ENCODE data around the gene STEAP1B. TPM values are rescaled to one million over a fixed set of nuclear protein-coding genes. Genes with fewer than 3 reads are reported as not detected.

Gene STEAP1B
- total and polyA plus RNA-seq, 2 of the 4 experiments (the other 2 are of a cell fraction) = 7.9 to 13.8 TPM

- no peak overlapping the region for H3K4me3 ChIP-seq (ENCODE audit: insufficient read depth, low read depth, low read length)
- ChIA-PET CTCF (interaction anchor here (1.5 kb wide), 1 partner anchor 368 kb away, joined by 3 read pairs; no protein-coding TSS in a partner anchor), POLR2A (ENCODE audit: unreplicated experiment) (no interaction called here)
- no peaks in the 10 kb centered on the region for H3K9me3 ChIP-seq (ENCODE audit: control insufficient read depth, insufficient read depth, low read length)
- H2BK120ac ChIP-seq (ENCODE audit: low read depth, low read length) = no peak overlapping the region
- H3K9me1 ChIP-seq (ENCODE audit: insufficient read depth, low read length) = no peaks in the 10 kb centered on the region; the same call in 1 of the 2 replicates
- H3K4ac ChIP-seq (ENCODE audit: low read depth, low read length) = no peak overlapping the region
- intact Hi-C loops (cut with micrococcal nuclease) (no loop called here), dilution Hi-C loops (cut with HindIII; ENCODE audit: low sequenced_read_pairs, unreplicated experiment) (loop anchor here (25.0 kb wide), 1 partner anchor 366 kb away; no protein-coding TSS in a partner anchor), in situ Hi-C loops (cut with MboI; ENCODE audit: low sequenced_read_pairs) (no loop called here)
- no peaks in the 10 kb centered on the region for H4K20me1 ChIP-seq (ENCODE audit: insufficient read depth, low read length)
- no peak overlapping the region for H3K14ac ChIP-seq (replicated peaks; ENCODE audit: low read depth, low read length)
- no peak overlapping the region for H2BK5ac ChIP-seq (ENCODE audit: low read depth, low read length, poor library complexity, severe bottlenecking)
- H3K9ac ChIP-seq (ENCODE audit: low read depth, low read length) = no peak overlapping the region
- H2AFZ ChIP-seq (replicated peaks; ENCODE audit: low read length, poor library complexity) = no peak overlapping the region
- BruUV-seq (replicated peaks) = no TSS peak
- H2BK20ac ChIP-seq (ENCODE audit: low read depth, low read length) = no peak overlapping the region
- TF ChIP-seq RFX5 (IDR thresholded peaks at IDR 0.05; ENCODE audit: low read depth, low read length) = no peak
- TF ChIP-seq USF2 (IDR thresholded peaks at IDR 0.05; ENCODE audit: low read depth, low read length) = no peak
- TF ChIP-seq MAZ (IDR thresholded peaks at IDR 0.05; ENCODE audit: borderline replicate concordance, low read depth, low read length) = no peak
- TF ChIP-seq CHD1 (IDR thresholded peaks at IDR 0.05; ENCODE audit: low read depth, low read length) = no peak
- no peak for TF ChIP-seq CTCF (conservative IDR thresholded peaks at IDR 0.05; ENCODE audit: low read depth, low read length)
- no peak for TF ChIP-seq NFE2L2 (IDR thresholded peaks at IDR 0.05; ENCODE audit: low read depth, low read length)
- no peak for TF ChIP-seq RCOR1 (IDR thresholded peaks at IDR 0.05; ENCODE audit: insufficient replicate concordance, low read length)
- no peak for TF ChIP-seq MAFK (IDR thresholded peaks at IDR 0.05; ENCODE audit: low read depth, low read length)
- no peak for TF ChIP-seq SMC3 (IDR thresholded peaks at IDR 0.05; ENCODE audit: low read depth, low read length)
- TF ChIP-seq FOS (IDR thresholded peaks at IDR 0.05; ENCODE audit: low read depth, low read length) = no peak
- no peak for TF ChIP-seq ELK1 (IDR thresholded peaks at IDR 0.05; ENCODE audit: borderline replicate concordance, low read depth, low read length)
- no peak for TF ChIP-seq CEBPB (IDR thresholded peaks at IDR 0.05; ENCODE audit: low read depth, low read length)
- TF ChIP-seq RAD21 (IDR thresholded peaks at IDR 0.05; ENCODE audit: low read length) = no peak
- TF ChIP-seq BHLHE40 (IDR thresholded peaks at IDR 0.05; ENCODE audit: low read depth, low read length) = no peak
- no peaks in the 10 kb centered on the region for H3K4me1 ChIP-seq (ENCODE audit: control insufficient read depth, insufficient read depth, low read length)
- H2AK9ac ChIP-seq (replicated peaks; ENCODE audit: low read depth, low read length, poor library complexity) = no peak overlapping the region
- DNase-seq = no peak
- no peak overlapping the region for H3K4me2 ChIP-seq (ENCODE audit: low read depth, low read length)
- no peak overlapping the region for H2BK15ac ChIP-seq (ENCODE audit: low read depth, low read length)
- ATAC-seq (ENCODE audit: low read depth) = no peak
- H3K36me3 ChIP-seq (ENCODE audit: control insufficient read depth, insufficient read depth, low read length) = no peaks in the 10 kb centered on the region
- no peak overlapping the region for H2AK5ac ChIP-seq (ENCODE audit: low read depth, low read length)
- no peak overlapping the region for H3K56ac ChIP-seq (ENCODE audit: extremely low read depth, insufficient read depth, low read length)
- no peaks in the 10 kb centered on the region for H3K27me3 ChIP-seq (ENCODE audit: control insufficient read depth, insufficient read depth, low read length)
- no peaks in the 10 kb centered on the region for H3K79me1 ChIP-seq (ENCODE audit: low read depth in 1 of 2, low read length in 2 of 2)
- no peak overlapping the region for H4K5ac ChIP-seq (ENCODE audit: low read depth, low read length)
- H4K91ac ChIP-seq (ENCODE audit: insufficient read depth, low read depth, low read length) = no peak overlapping the region
- WGBS, 2 experiments (ENCODE audit: extremely low coverage in 2 of 2, insufficient read length in 1 of 2) = no CpG with 5 or more reads among the region's 10 CpGs
- no peak overlapping the region for H3K27ac ChIP-seq (ENCODE audit: insufficient read depth, low read length)
- no peak overlapping the region for H4K8ac ChIP-seq (ENCODE audit: low read depth in 2 of 2, low read length in 2 of 2)
- H3K23ac ChIP-seq (ENCODE audit: low read depth, low read length) = no peak overlapping the region
- H3K18ac ChIP-seq (ENCODE audit: low read depth, low read length) = no peak overlapping the region
Measured at GRCh38 chr7:22477876-22478450, 22.0 kb downstream of the STEAP1B start.
